GM18867 (cell line): ENCODE data around the gene DNAH1.

Source experiments
- ATAC-seq: cut with Tn5 transposase; IDR thresholded peaks from one replicate; pipeline ENCODE4 v1.9.1; 2021; ENCODE audit warnings: mild to moderate bottlenecking, moderate library complexity; ENCODE audit not compliant: unreplicated experiment

Gene DNAH1

GRCh38 chr3:52442409-52443267 is 126.5 kb downstream of the DNAH1 start:
- no peak for ATAC-seq

DNA sequence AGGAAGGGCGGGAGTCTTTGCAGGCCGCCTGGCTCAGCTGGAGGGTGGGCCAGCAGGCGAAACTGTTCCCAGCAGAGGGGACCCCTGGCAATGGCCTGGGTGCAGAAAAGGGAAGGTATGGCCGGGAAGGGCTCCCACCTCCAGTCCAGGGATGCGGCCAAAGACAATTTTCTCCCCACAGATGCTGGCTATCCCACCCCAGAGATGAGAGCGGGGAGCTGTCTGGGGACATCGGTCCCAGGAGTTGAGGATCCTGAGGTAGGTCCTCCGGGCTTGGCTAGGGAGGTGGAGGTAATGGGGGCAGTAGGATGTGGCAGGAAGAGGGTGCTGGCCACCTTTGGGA is 127.1 kb downstream of the DNAH1 start:
- no peak for ATAC-seq

GRCh38 chr3:52443791-52444687 is 127.9 kb downstream of the DNAH1 start:
- no peak for ATAC-seq

DNA sequence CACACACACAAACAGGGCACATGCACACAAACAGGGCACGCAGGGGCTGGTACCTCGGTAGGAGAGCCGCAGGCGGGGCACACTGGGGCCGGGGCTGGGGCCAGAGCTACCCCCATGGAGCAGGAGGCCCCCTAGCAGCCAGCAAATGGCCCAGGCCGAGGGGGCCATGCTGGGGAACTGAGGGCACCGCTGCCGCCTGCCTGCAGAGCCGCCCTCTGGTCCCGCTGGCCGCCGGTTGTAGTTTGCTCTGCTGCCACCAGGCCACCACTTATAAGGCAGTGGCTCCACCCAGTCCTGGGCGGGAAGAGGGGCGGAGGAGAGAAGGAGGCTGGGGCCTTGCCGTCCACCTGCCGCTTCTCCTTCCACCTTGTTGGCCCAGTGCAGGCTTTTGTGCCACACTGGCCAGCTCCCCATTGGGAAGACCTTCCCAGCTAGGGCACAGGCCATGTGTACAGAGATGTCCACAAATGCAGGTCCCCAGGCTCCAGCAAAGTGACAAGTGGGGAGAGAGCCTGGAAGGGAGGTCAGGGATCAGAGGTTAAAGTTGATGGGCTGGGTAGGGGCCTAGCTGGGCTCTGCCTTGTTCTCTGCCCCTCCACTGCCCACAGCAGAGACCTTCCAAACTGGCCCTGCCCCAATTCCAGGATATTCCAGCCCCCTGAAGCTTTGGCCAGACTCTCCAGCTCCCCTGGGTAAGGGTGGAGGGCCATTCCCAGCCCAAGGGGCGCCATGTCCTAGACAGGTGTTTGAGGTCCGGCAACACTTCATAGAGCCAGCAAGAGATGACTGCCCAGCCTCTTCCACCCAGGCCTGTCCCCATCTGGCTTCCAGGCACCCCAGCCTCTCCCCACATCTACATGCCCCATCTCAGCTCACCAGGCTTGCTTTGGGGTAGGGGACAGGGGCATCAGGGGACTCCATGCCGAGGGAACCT is 129.0 kb downstream of the DNAH1 start, which contains the start of gene SEMA3G:
Gene SEMA3G (minus strand): TSS at position 244 of the 934 bp plus-strand sequence. CDS start 76 bp downstream, at position 168.
- ATAC-seq: peak; percentile 90

DNA sequence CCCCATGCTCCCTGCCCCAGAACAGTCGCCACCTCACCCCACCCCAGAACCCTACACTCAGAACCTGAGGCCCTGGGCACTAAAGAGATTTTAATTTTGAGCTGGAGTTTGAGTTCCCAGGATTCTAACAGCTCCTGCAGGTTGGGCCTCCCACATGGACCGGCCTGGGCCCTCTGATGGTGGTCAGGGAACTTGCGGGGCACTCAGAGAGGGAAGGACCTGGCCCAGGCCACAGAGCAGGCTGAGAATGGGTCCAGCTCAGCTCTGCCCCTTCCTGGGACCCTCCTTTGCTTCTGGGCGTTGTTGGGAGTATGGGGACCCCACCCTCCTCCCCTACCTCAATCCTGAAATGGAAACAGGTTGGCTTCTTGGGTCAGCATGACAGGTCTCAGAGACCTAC is 129.9 kb downstream of the DNAH1 start:
- no peak for ATAC-seq

DNA sequence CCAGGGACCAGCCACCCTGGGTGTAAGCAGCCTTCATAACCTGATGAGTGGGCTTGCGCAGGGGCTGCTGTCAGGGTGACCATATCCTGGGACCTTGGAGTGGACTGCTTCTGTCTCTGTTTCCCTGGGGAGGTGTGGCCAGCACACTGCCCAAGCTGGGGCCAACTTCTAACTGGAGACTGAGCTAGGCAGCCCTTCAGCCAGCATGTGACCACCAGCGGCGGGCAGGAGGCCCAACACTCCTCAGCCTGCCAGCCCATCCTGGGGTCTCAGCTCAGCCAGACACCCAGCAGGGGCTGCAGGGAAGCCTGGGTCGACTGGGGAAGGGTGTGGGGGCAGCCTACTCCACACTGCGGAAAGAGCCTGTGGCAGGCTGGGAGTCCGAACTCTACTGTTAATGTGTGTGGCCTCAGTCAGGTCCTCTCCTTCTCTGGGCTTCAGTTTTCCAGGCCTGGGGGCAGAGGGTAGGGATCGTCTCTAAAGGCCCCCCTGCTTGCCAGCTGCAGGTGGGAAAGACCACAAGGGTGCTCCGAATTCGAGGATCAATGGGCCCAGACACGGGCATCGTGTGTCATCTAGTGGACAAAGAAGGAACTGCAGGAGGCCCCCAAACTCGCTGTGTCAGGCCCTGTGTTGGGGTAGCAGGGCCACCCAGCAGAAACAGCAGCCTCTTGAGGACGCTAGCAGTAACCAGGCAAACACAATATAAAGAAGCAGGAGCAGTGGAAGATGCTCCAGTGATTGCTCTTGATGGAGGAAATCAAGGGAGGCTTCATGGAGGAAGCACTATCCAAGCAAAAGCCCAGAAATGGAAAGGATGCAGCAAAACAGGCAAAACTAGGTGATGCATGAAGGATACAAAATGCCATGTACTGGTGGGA is 130.8 kb downstream of the DNAH1 start:
- peak; percentile 50 for ATAC-seq

- ATAC-seq: no peak
These were observed 131.6 kb downstream of the DNAH1 start for GRCh38 chr3:52447512-52448355.
